Osteoblast (primary cell): ENCODE results near the gene TNFSF10. TPM values are rescaled to one million over a fixed set of nuclear protein-coding genes. Genes with fewer than 3 reads are reported as not detected.

ENCODE experiments used
- DNase-seq: peaks from one replicate; pipeline ENCODE4 v3.0.0; 2011; ENCODE audit warnings: low spot score, mixed read lengths; ENCODE audit not compliant: insufficient read length; ENCODE audit errors: missing footprints
- H2AFZ ChIP-seq: 2 replicates; pipeline ENCODE4 v1.6.0; 2011; ENCODE audit warnings: mild to moderate bottlenecking, low read length
- H3K27ac ChIP-seq: 2 replicates; pipeline ENCODE4 v1.5.1; 2011; ENCODE audit warnings: mild to moderate bottlenecking, low read depth, low read length, moderate library complexity
- H3K27me3 ChIP-seq: 2 replicates; pipeline ENCODE4 v1.6.0; 2012; ENCODE audit warnings: mild to moderate bottlenecking, control low read depth, inconsistent platforms, low read length, moderate library complexity; ENCODE audit not compliant: insufficient read depth
- H3K36me3 ChIP-seq: 2 replicates; pipeline ENCODE4 v1.5.1; 2011; ENCODE audit warnings: mild to moderate bottlenecking, low read length, control low read depth, moderate library complexity; ENCODE audit not compliant: insufficient read depth
- H3K4me1 ChIP-seq: 2 replicates; pipeline ENCODE4 v1.5.1; 2011; ENCODE audit warnings: mild to moderate bottlenecking, low read length, control low read depth, moderate library complexity; ENCODE audit not compliant: insufficient read depth
- H3K4me2 ChIP-seq: 2 replicates; pipeline ENCODE4 v1.6.0; 2011; ENCODE audit warnings: mild to moderate bottlenecking, low read length; ENCODE audit not compliant: insufficient read depth
- H3K4me3 ChIP-seq: fragments of 200-600 bp; sonication (generic); 3 replicates; pipeline ENCODE4 v1.5.1; 2012; ENCODE audit warnings: mild to moderate bottlenecking, low read length, inconsistent platforms; ENCODE audit not compliant: insufficient read depth
- H3K79me2 ChIP-seq: 2 replicates; pipeline ENCODE4 v1.6.0; 2012; ENCODE audit warnings: mild to moderate bottlenecking, low read length, control low read depth, inconsistent platforms; ENCODE audit not compliant: insufficient read depth
- H3K9me3 ChIP-seq: 2 replicates; pipeline ENCODE4 v1.5.1; 2011; ENCODE audit warnings: low read depth, low read length, control low read depth
- H4K20me1 ChIP-seq: 2 replicates; pipeline ENCODE4 v1.6.0; 2012; ENCODE audit warnings: mild to moderate bottlenecking, low read length, control low read depth; ENCODE audit not compliant: insufficient read depth
- total RNA-seq: library from RNA; depleted of rRNA; stranded (reverse); fragments of >200 nt; gene quantifications from 2 replicates; pipeline ENCODE4 v1.2.3, GENCODE V29; 2012
- TF ChIP-seq, protein P1 (sequence below): IDR thresholded peaks from 2 replicates; pipeline ENCODE4 v1.5.1; 2011; ENCODE audit warnings: mild to moderate bottlenecking, low read depth, low read length, moderate library complexity; ENCODE audit errors: extremely low read depth

Gene TNFSF10
- total RNA-seq, 1 donor, result 4.0 TPM

- TF ChIP-seq, protein P1, sequence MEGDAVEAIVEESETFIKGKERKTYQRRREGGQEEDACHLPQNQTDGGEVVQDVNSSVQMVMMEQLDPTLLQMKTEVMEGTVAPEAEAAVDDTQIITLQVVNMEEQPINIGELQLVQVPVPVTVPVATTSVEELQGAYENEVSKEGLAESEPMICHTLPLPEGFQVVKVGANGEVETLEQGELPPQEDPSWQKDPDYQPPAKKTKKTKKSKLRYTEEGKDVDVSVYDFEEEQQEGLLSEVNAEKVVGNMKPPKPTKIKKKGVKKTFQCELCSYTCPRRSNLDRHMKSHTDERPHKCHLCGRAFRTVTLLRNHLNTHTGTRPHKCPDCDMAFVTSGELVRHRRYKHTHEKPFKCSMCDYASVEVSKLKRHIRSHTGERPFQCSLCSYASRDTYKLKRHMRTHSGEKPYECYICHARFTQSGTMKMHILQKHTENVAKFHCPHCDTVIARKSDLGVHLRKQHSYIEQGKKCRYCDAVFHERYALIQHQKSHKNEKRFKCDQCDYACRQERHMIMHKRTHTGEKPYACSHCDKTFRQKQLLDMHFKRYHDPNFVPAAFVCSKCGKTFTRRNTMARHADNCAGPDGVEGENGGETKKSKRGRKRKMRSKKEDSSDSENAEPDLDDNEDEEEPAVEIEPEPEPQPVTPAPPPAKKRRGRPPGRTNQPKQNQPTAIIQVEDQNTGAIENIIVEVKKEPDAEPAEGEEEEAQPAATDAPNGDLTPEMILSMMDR, result no peak
- Histone ChIP-seq H3K36me3 (no peaks in the 10 kb centered on the region), H3K27ac (peak overlapping the region; percentile 0), H3K4me3 (no peak overlapping the region), H3K27me3 (no peaks in the 10 kb centered on the region), H3K9me3 (no peaks in the 10 kb centered on the region), H2AFZ (no peak overlapping the region), H3K4me1 (peaks cover 20% of the 10 kb centered on the region), H3K79me2 (no peaks in the 10 kb centered on the region), H4K20me1 (no peaks in the 10 kb centered on the region), H3K4me2 (no peak overlapping the region)
- no peak for DNase-seq
Measured at GRCh38 chr3:172520301-172520831, 2.9 kb downstream of the TNFSF10 start.

GRCh38 chr3:172519740-172520139 is 3.5 kb downstream of the TNFSF10 start:
- H3K9me3 ChIP-seq, result no peaks in the 10 kb centered on the region
- peaks cover 20% of the 10 kb centered on the region for H3K4me1 ChIP-seq
- H3K4me2 ChIP-seq, result no peak overlapping the region
- H3K4me3 ChIP-seq, result no peak overlapping the region
- H3K27me3 ChIP-seq, result no peaks in the 10 kb centered on the region
- H3K27ac ChIP-seq, result no peak overlapping the region
- DNase-seq, result no peak
- no peaks in the 10 kb centered on the region for H3K79me2 ChIP-seq
- no peaks in the 10 kb centered on the region for H3K36me3 ChIP-seq
- TF ChIP-seq, protein P1, result no peak
- no peaks in the 10 kb centered on the region for H4K20me1 ChIP-seq
- no peak overlapping the region for H2AFZ ChIP-seq

GRCh38 chr3:172518929-172519640 is 4.1 kb downstream of the TNFSF10 start:
- Histone ChIP-seq H3K4me2 (no peak overlapping the region), H3K9me3 (no peaks in the 10 kb centered on the region), H3K4me1 (peaks cover 20% of the 10 kb centered on the region), H3K79me2 (no peaks in the 10 kb centered on the region), H2AFZ (no peak overlapping the region), H4K20me1 (no peaks in the 10 kb centered on the region), H3K36me3 (no peaks in the 10 kb centered on the region), H3K27ac (no peak overlapping the region), H3K27me3 (no peaks in the 10 kb centered on the region), H3K4me3 (no peak overlapping the region)
- TF ChIP-seq, protein P1, result no peak
- DNase-seq, result no peak

DNA sequence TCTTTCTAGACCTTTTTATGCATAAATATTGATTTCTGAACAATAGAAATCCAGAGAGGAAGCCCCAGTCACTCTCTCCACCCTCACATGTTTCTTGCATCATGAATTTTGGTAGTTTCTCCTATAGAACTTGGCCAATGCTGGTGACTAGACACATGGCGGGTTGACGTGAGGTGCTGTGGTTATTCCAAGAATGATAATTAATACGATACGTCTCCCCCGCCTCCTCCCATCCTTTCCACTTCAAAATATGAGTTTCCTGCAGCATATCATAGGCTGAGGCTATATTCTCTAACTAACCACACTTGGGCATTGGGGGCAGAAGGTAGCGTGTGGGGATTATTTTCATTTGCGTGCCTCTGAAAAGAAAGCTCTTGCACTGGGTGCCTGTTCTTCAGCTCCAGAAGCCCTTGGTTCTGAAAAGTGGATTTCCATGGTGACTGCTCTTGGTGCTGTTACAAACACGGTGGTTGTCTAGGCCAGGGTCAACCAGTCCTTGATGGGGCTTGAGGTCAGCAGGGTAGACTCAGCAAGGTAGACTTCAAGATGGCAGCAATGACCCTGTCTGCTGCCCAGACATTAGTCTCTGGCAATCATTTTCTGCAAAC is 5.3 kb downstream of the TNFSF10 start:
- no peaks in the 10 kb centered on the region for H3K79me2 ChIP-seq
- TF ChIP-seq, protein P1, result no peak
- no peaks in the 10 kb centered on the region for H3K9me3 ChIP-seq
- H3K27ac ChIP-seq, result no peak overlapping the region
- no peaks in the 10 kb centered on the region for H3K36me3 ChIP-seq
- no peak overlapping the region for H3K4me3 ChIP-seq
- no peak for DNase-seq
- no peaks in the 10 kb centered on the region for H3K27me3 ChIP-seq
- peaks cover 18% of the 10 kb centered on the region for H3K4me1 ChIP-seq
- no peak overlapping the region for H3K4me2 ChIP-seq
- no peak overlapping the region for H2AFZ ChIP-seq
- no peaks in the 10 kb centered on the region for H4K20me1 ChIP-seq
